22Rv1 (cell line): ENCODE data around the gene ELAPOR1.

ENCODE experiments used
- CTCF ChIP-seq: fragments of 450-650 bp; IDR thresholded peaks from 2 replicates; pipeline ENCODE4 v1.5.1; 2017; ENCODE audit warnings: mild to moderate bottlenecking
- ZFX ChIP-seq: fragments of 450-650 bp; IDR thresholded peaks from 2 replicates; pipeline ENCODE4 v1.6.1; 2017; ENCODE audit warnings: antibody characterized with exemption, borderline replicate concordance

GRCh38 chr1:109091078-109091838, 22.7 kb upstream of the ELAPOR1 start:
- TF ChIP-seq CTCF (no peak), ZFX (no peak)
